ENCODE measurements around the gene RHBDF2. TPM values are rescaled to one million over a fixed set of nuclear protein-coding genes. Genes with fewer than 3 reads are reported as not detected.

The RHBDF2 gene
- total RNA-seq, 1 donor from 2014 or later, result 12.3 TPM

- no peak overlapping the region for H3K4me3 Mint-ChIP-seq
- H3K36me3 Mint-ChIP-seq, result no peaks in the 10 kb centered on the region
- H3K4me1 Mint-ChIP-seq (ENCODE audit: unreplicated experiment), result no peaks in the 10 kb centered on the region
- no peaks in the 10 kb centered on the region for H3K9me3 Mint-ChIP-seq
- TF ChIP-seq CTCF (conservative IDR thresholded peaks at IDR 0.05), result no peak
- no peak for DNase-seq (ENCODE audit: extremely low spot score, unreplicated experiment)
- no peak overlapping the region for H3K27ac Mint-ChIP-seq
- no peaks in the 10 kb centered on the region for H3K27me3 Mint-ChIP-seq
These were observed 41.5 kb downstream of the RHBDF2 start for GRCh38 chr17:76459674-76460073.

GRCh38 chr17:76458580-76459490 lies 42.4 kb downstream of the RHBDF2 start:
- no peaks in the 10 kb centered on the region for H3K9me3 Mint-ChIP-seq
- no peak for DNase-seq (ENCODE audit: extremely low spot score, unreplicated experiment)
- no peaks in the 10 kb centered on the region for H3K4me1 Mint-ChIP-seq (ENCODE audit: unreplicated experiment)
- H3K36me3 Mint-ChIP-seq, result no peaks in the 10 kb centered on the region
- peak; percentile 67 for TF ChIP-seq CTCF (conservative IDR thresholded peaks at IDR 0.05)
- H3K4me3 Mint-ChIP-seq, result no peak overlapping the region
- no peaks in the 10 kb centered on the region for H3K27me3 Mint-ChIP-seq
- H3K27ac Mint-ChIP-seq, result no peak overlapping the region

GRCh38 chr17:76453431-76453743 lies 47.8 kb downstream of the RHBDF2 start:
- peak overlapping the region; percentile 87 for H3K27ac Mint-ChIP-seq
- H3K9me3 Mint-ChIP-seq, result peaks cover 6% of the 10 kb centered on the region
- H3K36me3 Mint-ChIP-seq, result no peaks in the 10 kb centered on the region
- peaks cover 26% of the 10 kb centered on the region for H3K4me1 Mint-ChIP-seq (ENCODE audit: unreplicated experiment)
- no peak for DNase-seq (ENCODE audit: extremely low spot score, unreplicated experiment)
- TF ChIP-seq CTCF (conservative IDR thresholded peaks at IDR 0.05), result no peak
- H3K27me3 Mint-ChIP-seq, result no peaks in the 10 kb centered on the region
- peak overlapping the region; percentile 80 for H3K4me3 Mint-ChIP-seq

- peaks cover 6% of the 10 kb centered on the region for H3K9me3 Mint-ChIP-seq
These were observed 48.4 kb downstream of the RHBDF2 start, which contains the start of gene UBE2O for GRCh38 chr17:76452660-76453430. UBE2O (minus strand) TSS chr17:76453152; CDS start chr17:76453141, 11 bp downstream.

More at GRCh38 chr17:76452660-76453430, 48.4 kb downstream of the RHBDF2 start, which contains the start of gene UBE2O:
- peak within 1 kb of the TSS; percentile 92 for H3K4me3 Mint-ChIP-seq
- peaks cover 32% of the 10 kb centered on the region for H3K4me1 Mint-ChIP-seq (ENCODE audit: unreplicated experiment)
- H3K36me3 Mint-ChIP-seq, result no peaks in the 10 kb centered on the region
- H3K27ac Mint-ChIP-seq, result peak within 1 kb of the TSS; percentile 87
- peak; percentile 63 for TF ChIP-seq CTCF (conservative IDR thresholded peaks at IDR 0.05)
- no peaks in the 10 kb centered on the region for H3K27me3 Mint-ChIP-seq
- peak; percentile 95 for DNase-seq (ENCODE audit: extremely low spot score, unreplicated experiment)

Data from type B pancreatic cell (in vitro differentiated cells).